ENCODE data around the gene WDR46. TPM values are rescaled to one million over a fixed set of nuclear protein-coding genes. Genes with fewer than 3 reads are reported as not detected.

The WDR46 gene
- total and polyA plus RNA-seq, 2 of the 8 experiments (the other 6 are each of a cell fraction or from before 2014, with no cell fraction given) = 69.7 to 91.0 TPM

DNA sequence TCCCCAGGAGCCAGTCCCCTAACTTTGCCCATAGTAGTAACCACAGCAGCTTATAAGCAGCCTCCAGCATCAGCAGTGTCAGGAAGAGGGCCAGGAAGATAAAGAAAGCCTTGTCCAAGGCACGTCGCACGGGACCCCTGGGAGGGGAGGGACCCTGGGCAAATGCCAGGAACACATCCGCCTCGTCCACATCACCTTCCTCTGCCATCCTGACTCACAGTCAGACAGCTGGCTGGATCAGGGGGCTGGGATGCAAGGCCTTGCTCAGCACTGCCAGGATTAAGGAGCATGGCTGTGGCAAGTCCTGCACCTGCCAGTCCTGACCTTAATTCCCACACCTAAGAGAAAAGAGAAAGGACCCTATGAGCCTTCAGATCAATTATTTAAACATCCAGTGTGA, 40.0 kb upstream of the WDR46 start (continued):
- TF ChIP-seq EGR1 (IDR thresholded peaks at IDR 0.05; ENCODE audit: borderline replicate concordance, low read depth, low read length) (no peak), RNF2 (IDR thresholded peaks at IDR 0.05; ENCODE audit: borderline replicate concordance, low read depth, low read length, missing control alignments, poor library complexity, severe bottlenecking) (no peak), SIN3A (conservative IDR thresholded peaks at IDR 0.05 in 1 of 2, IDR thresholded peaks at IDR 0.05 in 1 of 2; ENCODE audit: low read depth in 1 of 2, low read length in 2 of 2) (no peak), KDM5A (IDR thresholded peaks at IDR 0.05; ENCODE audit: low read length) (no peak)
- TF ChIP-seq, protein P1, sequence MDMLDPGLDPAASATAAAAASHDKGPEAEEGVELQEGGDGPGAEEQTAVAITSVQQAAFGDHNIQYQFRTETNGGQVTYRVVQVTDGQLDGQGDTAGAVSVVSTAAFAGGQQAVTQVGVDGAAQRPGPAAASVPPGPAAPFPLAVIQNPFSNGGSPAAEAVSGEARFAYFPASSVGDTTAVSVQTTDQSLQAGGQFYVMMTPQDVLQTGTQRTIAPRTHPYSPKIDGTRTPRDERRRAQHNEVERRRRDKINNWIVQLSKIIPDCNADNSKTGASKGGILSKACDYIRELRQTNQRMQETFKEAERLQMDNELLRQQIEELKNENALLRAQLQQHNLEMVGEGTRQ (IDR thresholded peaks at IDR 0.05; ENCODE audit: low read length) = no peak
